Nephron (organoid): ENCODE measurements around the gene LRRC49.

ENCODE experiments used
- H3K27ac Mint-ChIP-seq, 3 experiments: 2 replicates each; pipeline ENCODE4 v1.8.0; 2020; ENCODE audit warnings: mixed read lengths in 3 of 3, mild to moderate bottlenecking in 2 of 3, moderate library complexity in 1 of 3
- H3K27me3 Mint-ChIP-seq: 2 replicates; pipeline ENCODE4 v1.8.0; 2021; ENCODE audit warnings: low read depth, mild to moderate bottlenecking, moderate library complexity, mixed read lengths
- H3K36me3 Mint-ChIP-seq: 2 replicates; pipeline ENCODE4 v1.8.0; 2020; ENCODE audit warnings: low read depth, mixed read lengths
- H3K4me1 Mint-ChIP-seq: 2 replicates; pipeline ENCODE4 v1.8.0; 2020; ENCODE audit warnings: mixed read lengths
- H3K4me3 Mint-ChIP-seq, 3 experiments: 2 replicates each; pipeline ENCODE4 v1.8.0; 2020; ENCODE audit warnings: mild to moderate bottlenecking in 3 of 3, mixed read lengths in 3 of 3, moderate library complexity in 2 of 3
- H3K9me3 Mint-ChIP-seq: 2 replicates; pipeline ENCODE4 v1.8.0; 2020; ENCODE audit warnings: mixed read lengths
- CTCF ChIP-seq, 3 experiments: fragments of 200-600 bp; sonication (generic); IDR thresholded peaks; one replicate each; pipeline ENCODE4 v1.5.0; 2021; ENCODE audit warnings: antibody characterized with exemption in 3 of 3; ENCODE audit not compliant: unreplicated experiment in 3 of 3

Gene LRRC49

GRCh38 chr15:70956201-70956995 lies 63.8 kb downstream of the LRRC49 start:
- Mint-ChIP-seq H3K4me1 (no peaks in the 10 kb centered on the region), H3K36me3 (peaks cover 8% of the 10 kb centered on the region), H3K27me3 (no peaks in the 10 kb centered on the region), H3K4me3 (no peak overlapping the region), H3K9me3 (peaks cover 21% of the 10 kb centered on the region), H3K27ac (no peak overlapping the region)
- TF ChIP-seq CTCF (IDR thresholded peaks at IDR 0.05; ENCODE audit: unreplicated experiment in 3 of 3), result no peak

- Mint-ChIP-seq H3K9me3 (peaks cover 7% of the 10 kb centered on the region), H3K36me3 (peaks cover 5% of the 10 kb centered on the region), H3K27ac (no peak overlapping the region), H3K4me3 (no peak overlapping the region), H3K27me3 (no peaks in the 10 kb centered on the region), H3K4me1 (no peaks in the 10 kb centered on the region)
- no peak for TF ChIP-seq CTCF (IDR thresholded peaks at IDR 0.05; ENCODE audit: unreplicated experiment in 3 of 3)
These were observed 69.5 kb downstream of the LRRC49 start for GRCh38 chr15:70962084-70962483.

GRCh38 chr15:70963199-70963598 lies 70.6 kb downstream of the LRRC49 start:
- Mint-ChIP-seq H3K27me3 (no peaks in the 10 kb centered on the region), H3K27ac (no peak overlapping the region), H3K4me1 (no peaks in the 10 kb centered on the region), H3K4me3 (no peak overlapping the region), H3K9me3 (peaks cover 10% of the 10 kb centered on the region), H3K36me3 (peaks cover 8% of the 10 kb centered on the region)
- no peak for TF ChIP-seq CTCF (IDR thresholded peaks at IDR 0.05; ENCODE audit: unreplicated experiment in 3 of 3)

- H3K4me1 Mint-ChIP-seq, result no peaks in the 10 kb centered on the region
- peaks cover 12% of the 10 kb centered on the region for H3K9me3 Mint-ChIP-seq
- H3K27me3 Mint-ChIP-seq, result no peaks in the 10 kb centered on the region
- H3K36me3 Mint-ChIP-seq, result peaks cover 8% of the 10 kb centered on the region
- H3K27ac Mint-ChIP-seq, result no peak overlapping the region
- no peak overlapping the region for H3K4me3 Mint-ChIP-seq
- TF ChIP-seq CTCF (IDR thresholded peaks at IDR 0.05; ENCODE audit: unreplicated experiment in 3 of 3), result no peak
These were observed 71.4 kb downstream of the LRRC49 start for GRCh38 chr15:70964058-70964457.

- H3K36me3 Mint-ChIP-seq, result peaks cover 8% of the 10 kb centered on the region
- peaks cover 13% of the 10 kb centered on the region for H3K9me3 Mint-ChIP-seq
- no peak overlapping the region for H3K4me3 Mint-ChIP-seq
- H3K27me3 Mint-ChIP-seq, result no peaks in the 10 kb centered on the region
- no peak overlapping the region for H3K27ac Mint-ChIP-seq
- TF ChIP-seq CTCF (IDR thresholded peaks at IDR 0.05; ENCODE audit: unreplicated experiment in 3 of 3), result no peak
- H3K4me1 Mint-ChIP-seq, result no peaks in the 10 kb centered on the region
These were observed 72.1 kb downstream of the LRRC49 start for GRCh38 chr15:70964686-70965085.

GRCh38 chr15:70967646-70968045 lies 75.0 kb downstream of the LRRC49 start:
- H3K4me3 Mint-ChIP-seq, result no peak overlapping the region
- H3K4me1 Mint-ChIP-seq, result no peaks in the 10 kb centered on the region
- no peak for TF ChIP-seq CTCF (IDR thresholded peaks at IDR 0.05; ENCODE audit: unreplicated experiment in 3 of 3)
- peaks cover 13% of the 10 kb centered on the region for H3K9me3 Mint-ChIP-seq
- H3K27ac Mint-ChIP-seq, result no peak overlapping the region
- H3K36me3 Mint-ChIP-seq, result peaks cover 4% of the 10 kb centered on the region
- no peaks in the 10 kb centered on the region for H3K27me3 Mint-ChIP-seq
